GM04504 (cell line): ENCODE data around the gene DET1.
"Not testable (repeated sequence)": the region's sequence is repeated elsewhere in the genome, so short reads cannot be mapped to it uniquely, and the experiment has no call there.

Source experiments
- DNase-seq: peaks from one replicate; pipeline ENCODE4 v3.0.0-alpha.2; 2012; ENCODE audit warnings: low read depth

DET1 gene

DNA sequence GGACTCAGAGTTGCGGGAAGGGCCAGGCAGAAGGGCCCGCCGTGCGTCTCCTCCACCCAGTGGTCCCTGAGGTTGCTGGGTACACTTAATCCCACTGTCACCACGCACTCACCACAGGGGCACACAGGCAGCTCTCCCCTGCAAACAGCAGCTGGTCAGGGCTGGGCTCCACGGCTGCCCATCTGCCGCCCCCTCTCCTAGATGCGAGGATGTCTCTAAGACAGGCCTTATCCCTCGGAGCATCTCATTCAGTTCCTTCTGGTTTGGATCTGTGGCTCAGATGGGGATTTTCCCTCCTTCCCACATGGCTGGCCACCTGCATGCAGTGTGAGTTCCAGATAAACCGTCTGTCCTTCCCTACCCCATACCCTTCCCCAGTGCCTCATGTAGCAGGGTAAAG, 52.6 kb downstream of the DET1 start:
- DNase-seq, result no peak

DNA sequence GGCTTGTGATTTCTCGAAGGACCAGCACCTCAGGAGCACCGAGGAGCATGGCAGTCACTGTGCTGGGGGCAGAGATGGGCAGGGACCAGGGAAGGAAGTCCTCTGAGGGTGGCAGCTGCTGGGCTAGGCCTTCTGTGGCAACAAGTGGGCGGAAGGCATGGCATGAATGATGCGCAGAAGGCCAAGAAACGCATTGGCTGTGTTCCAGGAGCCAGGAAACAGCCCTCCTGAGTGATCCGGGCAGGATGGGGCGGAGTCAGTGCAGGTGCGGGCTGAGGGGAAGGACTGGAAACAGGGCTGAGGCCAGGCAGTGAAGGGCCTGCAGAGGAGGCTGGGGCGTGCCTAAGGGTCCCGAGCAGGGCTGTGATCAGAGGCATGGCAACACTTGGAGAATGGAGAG, 55.3 kb downstream of the DET1 start:
- DNase-seq, result no peak

- DNase-seq, result no peak
These were observed 56.4 kb downstream of the DET1 start for GRCh38 chr15:88490036-88490435.

DNA sequence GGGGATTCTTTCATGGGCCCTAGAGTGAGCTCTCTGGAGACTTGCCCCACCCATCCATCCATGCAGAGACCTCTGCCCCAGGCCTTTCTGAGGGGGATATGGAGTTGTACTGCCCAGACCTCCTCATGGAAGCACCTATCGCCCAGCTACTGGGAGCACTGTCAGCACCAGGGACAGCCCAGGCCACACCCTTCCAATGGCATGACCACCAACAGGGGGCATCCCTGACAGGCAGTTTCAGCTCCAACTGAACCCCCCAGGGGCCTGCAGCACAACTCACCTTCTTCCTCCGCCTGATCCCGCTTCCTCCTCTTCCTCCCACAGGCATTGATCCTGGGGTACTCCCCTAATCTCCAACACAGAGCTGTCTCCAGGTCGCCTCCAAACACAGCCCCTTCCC, 57.2 kb downstream of the DET1 start:
- no peak for DNase-seq

- no peak for DNase-seq
These were observed 58.5 kb downstream of the DET1 start for GRCh38 chr15:88487796-88488523.

- no peak for DNase-seq
These were observed 59.2 kb downstream of the DET1 start for GRCh38 chr15:88487178-88487795.

- peak; percentile 42 for DNase-seq
These were observed 61.7 kb downstream of the DET1 start for GRCh38 chr15:88484682-88485331.

DNA sequence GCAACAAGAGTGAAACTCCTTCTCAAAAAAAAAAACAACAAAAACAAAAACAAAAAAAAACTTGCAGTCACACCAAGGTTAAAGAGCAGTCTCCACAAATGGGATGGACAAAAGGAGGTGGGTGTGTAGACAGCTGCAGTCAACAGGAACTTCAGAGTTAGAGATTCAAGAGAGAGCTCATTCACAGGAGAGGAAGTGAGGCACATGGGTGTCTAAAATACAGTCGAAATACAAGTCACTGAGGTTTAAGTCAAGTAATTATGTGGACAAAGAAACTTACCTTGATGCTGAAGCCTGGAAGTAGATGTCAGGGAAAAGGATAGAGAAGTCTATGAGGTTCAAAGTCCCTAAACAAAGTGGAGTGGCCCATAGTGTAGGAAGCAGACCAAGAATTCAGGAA, 64.2 kb downstream of the DET1 start:
- no peak for DNase-seq

- no peak for DNase-seq
These were observed 65.5 kb downstream of the DET1 start for GRCh38 chr15:88480981-88481380.

GRCh38 chr15:88479169-88479568, 67.3 kb downstream of the DET1 start:
- DNase-seq, result no peak

- no peak for DNase-seq
These were observed 68.6 kb downstream of the DET1 start for GRCh38 chr15:88477904-88478303.

GRCh38 chr15:88477126-88477525, 69.4 kb downstream of the DET1 start:
- DNase-seq, result no peak

DNA sequence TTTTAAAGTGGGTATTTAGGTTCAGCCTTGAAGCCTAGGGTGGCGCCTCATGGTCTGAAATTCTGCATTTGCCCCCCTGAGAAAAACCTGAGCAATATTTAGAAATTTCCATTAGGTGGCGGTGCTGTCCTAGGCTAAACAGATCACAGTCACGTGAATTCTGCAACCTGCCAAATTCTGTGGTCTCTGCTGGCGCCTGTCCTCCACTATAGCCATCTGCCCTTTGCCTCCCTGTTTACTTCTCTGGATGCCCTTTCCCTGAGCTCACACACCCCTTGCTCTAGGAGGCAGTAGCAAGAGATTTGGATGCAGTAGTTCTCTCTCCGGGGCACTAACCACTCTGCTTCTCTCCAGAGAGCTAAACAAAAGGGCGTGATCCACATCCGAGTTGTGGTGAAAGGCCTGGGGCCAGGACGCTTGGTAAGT, 69.8 kb downstream of the DET1 start:
- peak; percentile 10 for DNase-seq

DNA sequence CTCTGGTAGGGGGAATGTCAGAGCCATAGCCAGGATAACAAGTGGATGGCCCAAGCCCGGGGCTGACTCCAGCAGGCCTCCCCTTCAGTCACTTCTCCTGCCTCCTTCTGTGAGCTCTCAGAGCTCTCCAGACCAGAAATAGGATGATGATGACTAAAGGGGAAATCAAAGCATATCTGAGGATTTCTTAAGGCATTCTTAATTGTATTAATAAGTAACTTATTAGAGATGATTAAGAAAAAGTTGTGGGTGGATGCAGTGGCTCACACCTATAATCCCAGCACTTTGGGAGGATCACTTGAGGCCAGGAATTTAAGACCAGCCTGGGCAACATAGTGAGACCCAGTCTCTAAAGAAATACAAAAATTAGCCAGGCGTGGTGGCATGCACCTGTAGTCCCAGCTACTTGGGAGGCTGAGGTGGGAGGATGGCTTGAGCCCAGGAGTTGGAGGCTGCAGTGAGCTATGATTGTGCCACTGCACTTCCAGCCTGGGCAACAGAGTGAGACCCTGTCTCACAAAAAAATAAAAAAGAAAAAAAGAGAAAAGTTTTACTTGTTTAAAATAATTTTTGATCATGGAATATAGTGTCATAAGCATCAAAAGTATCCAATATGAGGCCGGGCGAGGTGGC, 72.7 kb downstream of the DET1 start:
- DNase-seq, result not testable (repeated sequence)

DNA sequence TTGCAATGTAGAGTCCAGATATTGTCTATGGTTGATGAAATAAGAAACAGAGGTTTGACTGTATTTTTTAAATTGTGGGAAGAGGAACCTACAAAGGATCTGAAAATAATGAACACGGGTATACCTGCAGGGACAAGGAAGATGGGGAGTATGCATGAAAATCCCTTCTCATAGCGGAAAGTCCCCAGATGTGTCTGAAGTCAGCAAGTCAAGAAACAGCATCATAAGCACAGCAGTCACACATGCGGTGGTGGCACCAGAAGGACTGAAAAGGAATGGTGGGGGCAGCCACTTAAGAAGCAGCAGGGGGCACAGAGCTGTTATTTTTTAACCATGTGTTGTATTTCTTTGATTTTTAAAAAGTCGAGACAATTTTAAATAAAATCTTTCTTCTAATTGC, 74.3 kb downstream of the DET1 start:
- DNase-seq, result no peak

DNA sequence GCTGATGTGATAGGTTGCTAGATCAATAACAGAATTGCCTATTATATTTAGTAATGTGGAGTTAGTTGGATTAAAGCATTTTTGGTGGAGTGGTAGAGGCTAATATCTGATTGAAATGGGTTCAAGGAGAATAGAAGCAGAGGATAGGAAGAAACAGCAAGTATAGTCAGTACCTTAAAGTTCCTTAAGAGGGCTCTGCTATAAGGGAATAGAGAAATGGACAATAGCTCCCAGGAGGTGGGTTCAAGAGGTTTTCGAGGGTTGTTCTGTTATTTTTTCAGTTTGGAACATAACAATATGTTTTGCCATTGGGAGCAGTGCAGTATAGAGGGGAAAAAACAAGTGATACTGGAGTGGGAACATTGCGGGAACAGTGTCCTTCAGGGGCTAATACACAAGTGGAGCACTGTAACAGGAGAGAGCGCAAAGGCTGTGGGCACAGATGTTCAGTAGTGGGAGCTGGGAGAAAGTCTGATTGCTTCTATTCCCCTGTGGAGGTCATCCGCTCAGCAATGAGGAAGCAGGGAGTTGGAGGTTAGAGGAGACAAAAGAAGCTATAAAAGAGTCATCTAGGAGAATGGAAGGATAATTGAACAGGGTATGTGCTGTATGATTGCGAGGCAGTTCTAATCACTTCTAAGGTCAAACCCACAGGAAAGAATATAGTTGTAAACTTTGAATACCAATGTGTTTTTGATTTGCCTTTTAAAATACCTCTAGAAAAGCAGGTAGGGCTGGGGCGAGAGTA, 75.7 kb downstream of the DET1 start:
- no peak for DNase-seq

DNA sequence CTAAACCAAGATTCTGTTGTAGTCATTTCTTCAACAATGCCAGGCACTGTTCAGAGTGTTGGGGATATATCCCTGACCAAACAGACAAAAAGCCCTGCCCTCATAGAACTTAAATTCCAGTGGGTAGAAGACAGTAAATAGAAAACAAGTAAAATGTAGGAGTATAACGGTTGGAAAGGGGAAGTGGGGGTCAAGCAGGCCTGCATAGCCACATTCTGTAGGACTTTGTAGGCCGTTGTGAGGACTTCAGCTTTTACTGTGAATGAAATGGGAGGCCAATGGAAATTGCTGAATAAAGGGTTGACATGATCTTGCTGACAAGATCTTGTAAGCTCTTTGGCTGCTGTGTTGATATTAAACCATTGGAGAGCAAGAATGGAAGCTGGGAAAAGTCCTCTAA, 77.2 kb downstream of the DET1 start:
- no peak for DNase-seq

GRCh38 chr15:88468721-88469120, 77.8 kb downstream of the DET1 start:
- not testable (repeated sequence) for DNase-seq

GRCh38 chr15:88467935-88468528, 78.4 kb downstream of the DET1 start:
- no peak for DNase-seq

DNA sequence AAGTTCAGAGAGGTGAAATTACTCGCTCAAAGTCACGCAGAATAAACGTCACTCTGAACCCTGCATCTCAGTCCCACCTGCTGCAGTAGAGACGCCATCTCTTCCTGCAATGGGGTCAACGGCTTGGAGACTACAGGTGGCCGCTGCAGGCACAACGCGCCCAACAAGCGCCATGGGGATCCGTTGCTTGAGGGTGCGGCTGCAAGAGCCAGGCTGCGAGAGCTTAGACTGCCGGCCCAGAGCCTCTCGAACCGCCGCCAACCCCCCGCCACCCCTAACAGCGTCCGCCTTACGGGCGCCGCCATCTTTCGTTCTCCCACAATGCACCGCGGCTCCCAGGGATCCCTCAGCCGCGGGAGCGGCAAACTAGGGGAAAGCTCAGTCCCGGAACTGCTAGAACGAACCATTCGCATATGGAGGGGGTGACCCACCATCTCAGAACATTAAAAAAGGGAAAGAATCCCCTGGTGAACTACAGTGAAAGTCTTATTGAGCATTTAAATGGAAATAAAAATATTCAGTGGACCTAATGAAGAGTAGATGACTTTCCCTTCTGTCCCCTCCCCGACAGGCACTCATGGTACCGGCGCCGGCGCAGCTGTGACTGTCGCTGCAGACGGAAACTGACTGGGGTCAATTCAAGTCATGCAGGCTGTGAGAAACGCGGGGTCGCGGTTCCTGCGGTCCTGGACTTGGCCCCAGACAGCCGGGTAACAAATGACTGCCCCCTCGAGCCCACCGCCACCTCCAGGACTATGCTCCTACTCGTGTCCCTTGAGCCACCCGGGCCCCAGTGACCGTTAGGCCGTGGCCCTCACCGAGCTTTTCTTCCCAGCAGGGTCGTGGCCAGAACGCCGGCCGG, 79.2 kb downstream of the DET1 start, which contains the start of the genes MRPL46 and MRPS11:
TSS of gene MRPL46 (minus strand) at position 316 of the 862 bp plus-strand sequence. CDS start at position 305, 11 bp downstream.
TSS of gene MRPS11 (plus strand) at position 636 of the 862 bp plus-strand sequence. CDS start at position 646, 10 bp downstream.
- DNase-seq, result peak; percentile 74
